GM21367 (cell line): ENCODE measurements around the gene ADGRB3.

Experiments used
- ATAC-seq: cut with Tn5 transposase; IDR thresholded peaks from one replicate; pipeline ENCODE4 v1.9.1; 2021; ENCODE audit not compliant: unreplicated experiment

Gene ADGRB3

DNA sequence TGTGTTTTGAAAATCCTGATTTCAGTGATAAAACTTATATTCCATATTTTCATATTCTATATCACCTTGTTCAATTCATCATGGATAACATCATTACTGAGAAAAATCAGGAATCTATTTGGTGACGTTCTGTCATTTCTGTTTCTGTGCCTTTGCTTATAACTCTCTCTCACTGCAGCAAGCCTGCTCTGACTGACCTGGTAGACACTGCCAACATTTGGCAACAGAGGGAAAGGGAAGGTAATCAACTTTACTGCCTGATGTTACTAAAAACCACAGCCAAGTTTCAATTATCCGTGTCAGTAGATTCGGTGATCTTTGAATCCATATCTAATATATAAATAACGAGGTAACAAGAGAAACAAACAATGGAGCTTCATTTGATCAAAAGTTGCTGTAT, 659.8 kb downstream of the ADGRB3 start:
- no peak for ATAC-seq

DNA sequence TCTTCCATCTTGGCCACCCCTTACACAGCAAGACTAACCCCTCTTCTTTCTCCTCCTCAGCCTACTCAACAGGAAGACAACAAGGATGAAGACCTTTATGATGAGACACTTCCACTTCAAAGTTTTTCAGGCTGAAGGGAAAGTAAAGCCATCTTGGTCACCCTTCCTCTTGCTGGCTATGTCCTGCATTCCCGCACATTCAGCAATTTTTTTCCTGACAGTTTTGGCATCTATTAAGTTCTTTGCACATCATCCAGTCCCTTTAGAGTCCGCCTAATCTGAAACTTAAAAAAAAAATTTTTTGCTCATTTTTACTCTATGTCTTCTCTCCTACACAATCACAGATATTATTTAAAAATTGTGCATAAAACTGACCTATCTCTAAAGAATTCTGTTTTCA, 668.3 kb downstream of the ADGRB3 start:
- ATAC-seq: no peak

DNA sequence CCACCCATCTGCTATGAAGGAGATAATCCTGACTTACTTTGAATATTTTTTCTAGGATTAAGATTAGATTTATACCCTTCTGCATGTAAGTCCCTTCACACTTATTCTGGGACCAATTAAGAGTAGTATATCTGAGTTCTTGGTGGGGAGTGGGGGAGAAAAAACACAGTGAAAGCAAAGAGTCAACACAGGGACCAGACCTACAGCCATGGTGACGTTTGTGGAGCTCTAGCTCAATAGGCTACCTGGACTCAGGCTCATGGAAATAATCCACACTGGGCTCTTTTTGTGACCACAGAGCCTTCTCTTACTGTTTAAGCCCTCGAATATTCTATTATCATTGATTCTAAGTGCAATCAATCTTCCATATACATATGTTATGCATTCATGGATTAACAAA, 670.4 kb downstream of the ADGRB3 start:
- ATAC-seq: no peak

DNA sequence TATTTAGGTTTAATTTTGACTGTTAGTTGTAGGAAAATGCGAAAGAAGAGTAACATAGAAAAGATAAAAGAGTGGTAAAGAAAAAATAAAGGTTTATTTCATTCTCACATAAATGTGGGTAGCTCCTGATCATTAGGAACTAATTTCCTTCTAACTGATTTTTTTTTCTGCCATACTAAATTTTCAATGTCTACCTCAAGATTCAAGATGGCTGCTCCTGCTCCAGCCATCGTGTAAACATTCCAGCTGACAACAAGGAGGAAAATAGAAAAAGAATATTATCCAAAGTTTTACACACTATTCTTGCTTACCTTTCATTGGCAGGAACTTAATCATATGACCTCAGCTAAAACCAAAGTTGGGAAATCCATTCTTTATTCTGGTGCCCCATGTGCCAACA, 673.5 kb downstream of the ADGRB3 start:
- no peak for ATAC-seq

DNA sequence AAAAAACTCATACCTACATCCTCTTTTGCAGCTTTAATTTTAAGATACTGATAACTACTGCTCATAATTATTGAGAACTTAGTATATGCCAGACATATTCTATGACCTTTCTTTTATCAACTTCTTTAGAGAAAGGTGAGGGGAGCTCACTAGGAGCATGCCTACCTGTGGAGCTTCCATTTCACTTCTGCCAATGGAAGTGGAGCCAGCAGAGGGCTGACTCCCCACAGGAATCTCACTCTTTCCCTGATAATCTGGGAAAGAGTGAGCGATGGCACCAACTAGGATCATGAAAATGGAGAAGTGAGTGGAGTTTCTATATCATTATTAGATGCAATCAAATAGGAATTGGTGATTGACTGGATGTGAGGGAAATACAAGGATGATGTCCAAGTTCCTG, 676.8 kb downstream of the ADGRB3 start:
- ATAC-seq: no peak

DNA sequence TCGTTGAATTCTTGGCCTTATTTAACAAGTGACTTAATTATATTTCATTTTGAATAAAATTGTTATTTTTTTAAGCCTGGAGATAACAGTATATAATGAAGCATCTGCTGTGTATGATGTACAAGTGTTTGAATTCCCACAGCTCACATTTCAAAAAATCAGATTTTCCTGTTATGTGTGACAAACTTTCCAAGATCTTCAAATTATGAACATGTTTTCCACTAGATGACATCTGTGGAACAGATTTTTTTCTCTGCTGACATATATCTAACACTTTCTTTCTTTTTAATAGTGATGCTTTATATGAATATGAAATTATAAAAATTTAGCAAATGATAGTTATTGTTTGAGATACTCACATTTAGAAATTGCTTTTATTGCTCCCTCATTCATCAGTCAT, 678.9 kb downstream of the ADGRB3 start:
- no peak for ATAC-seq

DNA sequence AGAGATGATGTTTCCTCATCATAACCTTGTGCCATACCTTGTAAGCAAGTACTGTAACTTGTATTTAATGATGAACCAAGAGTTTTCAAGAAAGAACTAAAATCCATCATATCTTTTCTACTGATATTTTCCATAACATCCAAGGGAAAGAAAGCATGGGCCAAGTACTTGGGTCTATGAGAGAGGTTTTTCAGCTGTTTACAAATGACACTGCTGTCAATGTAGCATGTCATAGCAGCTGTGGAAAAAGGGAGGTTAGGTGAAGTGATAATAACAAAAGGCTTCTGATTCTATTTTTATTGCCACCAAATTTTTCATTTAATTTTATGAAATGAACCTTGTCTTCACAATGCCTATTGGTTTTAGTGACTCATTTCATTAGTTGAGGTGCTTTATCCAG, 679.4 kb downstream of the ADGRB3 start:
- no peak for ATAC-seq

DNA sequence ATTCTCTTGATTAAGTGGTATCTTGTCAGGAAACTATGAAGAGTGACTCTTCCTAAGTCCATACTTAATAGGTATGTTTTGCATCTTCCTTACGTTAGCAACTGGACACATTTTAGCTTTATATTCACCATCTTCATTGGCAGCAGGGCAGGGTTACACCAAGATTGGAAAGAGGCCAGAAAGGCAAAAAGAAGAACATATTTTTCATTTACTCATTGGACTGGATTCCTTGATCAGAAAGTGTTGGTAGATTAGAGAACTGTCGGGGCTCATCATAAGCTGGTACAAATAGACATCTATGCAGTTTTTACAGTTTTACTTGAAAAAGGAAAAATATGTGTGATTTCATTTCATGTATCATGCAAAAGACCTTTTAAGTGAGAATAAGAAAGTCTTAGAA, 696.8 kb downstream of the ADGRB3 start:
- ATAC-seq: no peak

DNA sequence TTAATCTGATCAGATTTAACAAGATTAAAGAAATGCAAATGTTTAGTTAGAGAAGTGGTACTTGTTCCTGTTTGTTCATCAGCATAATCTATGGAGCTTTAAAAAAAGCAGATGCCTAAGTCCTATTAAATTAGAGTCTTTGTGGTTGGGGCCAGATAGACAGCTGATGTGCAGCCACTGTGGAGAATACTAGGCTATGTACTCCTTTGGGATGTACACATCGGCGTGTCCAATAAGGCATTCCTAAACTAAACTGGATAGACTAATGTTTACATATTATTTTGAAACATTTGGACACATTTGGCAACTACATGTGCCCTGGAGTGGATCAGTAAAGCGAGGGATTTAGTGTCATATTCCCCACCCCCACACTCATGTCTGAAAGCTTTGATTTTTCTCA, 702.2 kb downstream of the ADGRB3 start:
- ATAC-seq: no peak

DNA sequence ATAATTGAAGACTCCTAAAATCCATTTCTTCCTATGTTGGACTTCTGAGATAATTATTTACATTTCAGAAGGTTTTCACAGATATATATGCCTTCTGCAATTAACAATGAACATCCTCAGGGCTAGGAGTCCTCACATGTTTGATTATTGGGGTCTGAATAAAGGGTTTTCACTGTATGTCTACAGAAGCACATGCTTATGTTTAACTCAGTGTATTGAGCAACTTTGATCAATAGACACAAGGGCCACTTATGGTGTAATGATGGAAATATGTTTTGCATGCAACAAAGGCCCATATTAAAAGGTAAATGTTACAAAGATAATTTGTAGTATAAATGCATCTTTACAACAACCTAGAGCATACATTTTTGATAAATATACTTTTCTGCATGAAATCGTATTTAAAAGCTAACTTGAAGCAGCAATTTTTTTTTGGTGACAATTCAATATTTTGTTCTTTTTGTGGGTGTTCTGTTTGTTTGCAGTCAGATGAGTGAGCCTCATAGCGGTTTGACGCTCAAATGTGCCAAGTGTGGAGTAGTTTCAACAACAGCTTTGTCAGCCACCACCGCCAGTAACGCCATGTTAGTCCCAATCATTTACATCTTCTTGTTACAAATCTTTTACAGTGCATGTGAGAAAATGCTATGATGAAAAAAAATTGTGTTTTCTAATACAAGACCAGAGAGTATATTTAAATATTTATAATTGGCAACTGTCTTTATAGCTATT, 703.5 kb downstream of the ADGRB3 start:
- no peak for ATAC-seq

DNA sequence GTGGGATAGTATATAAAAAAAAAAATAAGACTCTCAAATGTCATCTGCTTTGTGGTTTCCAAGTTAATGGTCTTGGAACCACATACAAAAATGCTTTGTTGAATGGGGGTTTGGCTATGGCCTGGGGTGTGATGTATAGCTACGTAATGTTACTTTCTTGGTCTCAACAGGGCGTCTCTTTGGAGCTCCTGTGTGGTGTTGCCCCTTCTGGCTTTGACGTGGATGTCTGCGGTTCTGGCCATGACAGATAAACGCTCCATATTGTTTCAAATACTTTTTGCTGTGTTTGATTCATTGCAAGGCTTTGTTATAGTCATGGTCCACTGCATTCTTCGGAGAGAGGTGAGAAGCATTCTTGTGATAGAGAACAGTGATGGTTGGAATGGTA, 704.1 kb downstream of the ADGRB3 start:
- no peak for ATAC-seq

DNA sequence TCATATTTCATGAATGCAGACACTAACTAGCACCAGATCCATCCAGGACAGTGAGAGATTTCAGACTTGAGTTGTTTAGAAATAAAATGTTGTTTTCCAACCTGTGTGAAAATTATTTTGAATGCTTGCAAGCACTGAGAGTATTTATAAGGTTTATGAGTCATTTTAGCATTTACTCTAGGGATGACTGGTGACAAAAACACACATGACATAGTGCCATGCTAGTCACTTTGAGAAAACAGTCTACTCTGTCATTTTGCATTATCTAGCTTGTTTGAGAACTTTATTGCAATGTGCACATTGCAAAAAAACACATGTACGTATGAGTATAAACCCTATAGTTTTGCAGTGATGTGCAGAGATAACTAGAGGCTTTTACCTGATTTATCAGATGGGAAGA, 705.1 kb downstream of the ADGRB3 start:
- ATAC-seq: no peak

DNA sequence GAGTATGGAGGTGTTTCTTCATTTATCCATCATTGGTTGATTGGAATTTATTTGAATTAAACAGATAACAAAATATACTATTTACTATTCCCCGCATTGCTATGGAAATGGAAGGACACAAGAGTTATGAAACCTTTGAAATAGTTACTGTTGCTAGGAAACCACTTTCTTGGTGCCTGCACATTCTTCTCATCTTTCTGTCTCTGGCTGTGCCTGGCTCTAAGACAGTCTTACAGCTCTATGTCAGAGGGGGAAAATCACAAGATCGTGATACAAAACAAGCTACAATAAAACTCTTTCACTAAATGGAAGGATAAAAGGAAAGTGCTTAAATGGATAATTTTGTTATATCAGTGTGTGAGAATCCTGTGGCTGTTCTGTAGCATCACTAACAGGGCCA, 708.8 kb downstream of the ADGRB3 start:
- ATAC-seq: no peak

DNA sequence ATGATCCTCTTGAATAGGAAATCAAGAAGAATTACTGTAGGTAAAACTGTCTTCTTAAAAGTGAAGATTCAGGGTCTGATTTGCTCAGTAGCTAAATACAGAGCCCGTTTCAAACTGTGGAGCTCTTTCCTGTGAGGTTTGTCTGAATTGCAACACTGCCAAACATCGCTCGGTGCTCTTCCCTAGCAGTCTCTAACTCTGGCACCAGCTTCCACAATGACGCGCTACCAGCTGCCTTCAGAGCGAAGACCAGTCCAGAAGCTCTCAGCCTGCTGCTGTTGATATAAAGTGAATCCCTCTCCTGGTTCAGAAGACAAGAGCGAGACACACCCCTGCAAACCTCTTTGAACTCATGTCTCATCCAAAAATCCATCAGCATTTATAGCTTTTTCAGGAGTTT, 714.7 kb downstream of the ADGRB3 start:
- no peak for ATAC-seq

DNA sequence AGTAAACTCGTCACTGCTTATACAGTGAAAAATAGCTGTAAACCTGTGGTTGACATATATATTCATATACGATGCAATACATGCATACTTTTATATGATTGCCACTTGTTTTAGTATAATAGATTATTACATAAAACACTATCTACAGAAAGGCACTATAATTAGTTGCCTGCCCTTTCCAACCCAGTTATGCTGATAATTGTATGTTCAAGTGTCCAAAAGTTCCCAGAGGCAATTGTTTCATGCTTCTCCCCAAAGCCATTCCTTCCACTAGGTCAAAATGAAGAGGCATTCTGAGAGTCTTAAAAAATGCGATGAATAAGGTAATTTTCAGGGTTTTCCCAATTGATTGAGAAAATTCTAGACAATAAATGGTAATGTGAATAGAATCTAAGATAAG, 727.1 kb downstream of the ADGRB3 start:
- ATAC-seq: no peak

DNA sequence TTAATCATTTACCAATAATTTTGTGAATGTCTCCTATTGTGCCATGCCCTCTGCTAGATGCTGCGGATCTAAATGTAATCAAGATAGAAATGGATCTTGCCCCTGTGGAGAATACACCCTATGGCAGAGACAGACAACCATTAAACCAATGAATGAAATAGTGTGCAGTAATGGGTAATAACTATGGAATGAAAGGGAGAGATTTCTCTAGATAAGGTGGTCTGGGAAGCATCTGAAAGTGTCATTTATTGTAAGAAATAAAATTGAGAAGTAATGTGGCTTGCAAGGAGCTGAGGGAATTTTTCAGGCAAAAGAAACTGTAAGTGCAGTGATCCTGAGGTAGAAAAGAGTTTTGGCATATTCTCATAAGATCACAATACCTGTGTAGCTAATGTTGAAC, 731.7 kb downstream of the ADGRB3 start:
- no peak for ATAC-seq

DNA sequence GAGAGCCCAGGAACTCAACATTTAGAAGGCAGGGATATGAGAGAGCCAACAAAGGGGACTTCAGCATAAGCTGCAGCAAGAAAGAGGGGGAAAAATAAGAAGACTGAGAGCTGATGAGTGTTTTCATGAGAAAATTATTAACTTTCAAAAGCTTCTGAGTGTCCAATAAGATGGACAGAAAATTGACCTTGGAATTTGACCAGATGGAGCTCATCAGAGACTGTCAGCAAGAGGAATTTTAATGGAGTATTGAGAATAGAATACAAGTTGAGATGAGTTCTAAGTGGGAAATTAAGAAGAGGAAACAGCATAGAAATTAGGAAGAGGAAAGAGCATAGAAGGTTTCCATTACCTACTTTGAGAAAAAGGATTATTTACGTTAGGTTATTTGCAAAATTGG, 733.5 kb downstream of the ADGRB3 start:
- ATAC-seq: no peak

DNA sequence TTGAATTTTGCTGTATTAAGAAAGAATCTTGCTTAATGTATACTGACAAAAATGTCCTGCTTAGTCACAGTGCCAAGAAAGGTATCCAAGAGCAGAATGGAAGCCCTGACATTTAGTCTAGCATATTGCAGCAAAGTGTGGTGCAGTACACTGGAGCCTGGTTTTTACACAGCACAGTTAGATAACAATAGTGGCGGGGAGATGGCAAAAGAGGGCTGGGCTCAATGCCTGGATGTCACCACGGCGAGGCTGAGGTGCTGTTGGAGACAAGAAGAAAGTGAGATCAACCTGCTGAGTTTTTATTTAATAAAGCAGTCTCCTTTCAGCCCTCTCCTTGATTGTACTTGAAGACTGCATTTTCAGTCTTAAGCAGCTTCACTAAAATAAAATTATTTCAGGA, 735.7 kb downstream of the ADGRB3 start:
- ATAC-seq: no peak

DNA sequence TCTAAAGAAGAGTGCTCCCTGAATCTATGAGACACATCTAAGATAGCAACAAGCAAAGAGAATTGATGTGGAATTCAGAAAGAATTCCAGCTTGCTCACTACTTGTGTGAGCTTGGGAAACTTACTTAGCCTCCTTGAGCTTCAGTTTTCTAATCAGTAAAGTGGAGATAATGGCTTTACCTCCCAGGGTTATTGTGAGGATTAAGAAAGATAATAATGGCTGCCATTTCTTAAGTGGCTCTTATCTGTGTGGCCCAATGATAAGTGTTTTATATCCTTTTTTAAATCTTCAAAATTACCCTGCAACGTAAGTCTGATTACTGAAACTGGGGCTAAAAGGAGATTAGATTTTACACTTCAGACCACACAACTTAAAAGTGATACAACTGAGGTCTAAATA, 743.2 kb downstream of the ADGRB3 start:
- no peak for ATAC-seq

DNA sequence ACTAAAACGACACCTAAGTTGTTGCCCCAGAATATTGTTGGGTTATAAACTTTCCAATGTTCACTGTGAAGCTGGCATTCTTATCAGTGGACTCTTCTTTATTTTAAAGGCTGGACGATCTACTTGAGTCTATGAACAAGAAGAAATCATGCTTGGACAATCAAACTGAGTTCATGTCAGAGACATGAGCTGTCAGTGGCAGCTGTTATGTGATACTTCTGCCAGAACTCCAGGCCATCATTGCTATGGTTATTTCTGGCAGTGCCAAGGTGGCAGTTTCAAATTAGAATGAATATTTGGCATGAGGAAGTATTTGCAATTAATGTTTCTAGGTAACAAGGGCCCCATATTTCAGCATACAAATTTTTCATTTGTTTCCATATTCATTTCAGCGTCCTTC, 744.4 kb downstream of the ADGRB3 start:
- ATAC-seq: no peak

DNA sequence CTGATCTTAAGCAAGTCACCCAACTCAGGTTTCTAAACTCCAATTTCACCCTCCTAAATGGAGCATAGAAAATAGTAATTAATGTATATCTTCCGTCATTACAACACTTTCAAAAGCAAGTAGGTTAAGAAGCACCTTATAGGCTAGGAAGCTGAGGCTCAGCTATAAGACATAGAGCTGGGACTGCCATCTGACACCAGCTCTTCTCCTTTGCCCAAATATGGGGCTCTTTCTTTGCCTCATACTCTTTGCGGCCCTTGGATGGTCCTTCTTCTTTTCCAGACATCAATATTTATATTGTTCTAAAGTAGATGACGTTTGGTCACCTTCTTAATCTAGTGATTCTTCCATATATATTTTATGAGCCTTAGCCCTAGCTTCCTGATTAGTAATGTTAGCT, 748.5 kb downstream of the ADGRB3 start:
- no peak for ATAC-seq

DNA sequence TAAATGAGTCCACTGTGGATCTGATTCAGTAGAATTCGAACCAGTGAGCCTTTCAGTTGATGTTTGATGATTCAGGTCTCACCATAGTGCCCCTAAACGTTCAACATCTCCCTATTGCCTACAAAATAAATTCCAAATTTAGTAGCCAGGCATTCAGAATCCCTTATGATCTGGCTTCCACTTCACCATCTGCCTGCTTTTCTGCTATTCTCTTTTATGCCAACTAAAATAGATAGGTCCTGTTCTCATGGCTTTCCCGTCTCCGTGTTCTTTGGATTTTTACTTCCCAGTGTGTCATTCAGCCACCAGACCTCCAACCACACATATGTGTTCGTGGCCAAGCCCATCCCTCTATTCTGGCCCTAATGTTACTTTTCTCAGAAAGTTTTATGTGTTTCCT, 751.3 kb downstream of the ADGRB3 start:
- ATAC-seq: no peak

DNA sequence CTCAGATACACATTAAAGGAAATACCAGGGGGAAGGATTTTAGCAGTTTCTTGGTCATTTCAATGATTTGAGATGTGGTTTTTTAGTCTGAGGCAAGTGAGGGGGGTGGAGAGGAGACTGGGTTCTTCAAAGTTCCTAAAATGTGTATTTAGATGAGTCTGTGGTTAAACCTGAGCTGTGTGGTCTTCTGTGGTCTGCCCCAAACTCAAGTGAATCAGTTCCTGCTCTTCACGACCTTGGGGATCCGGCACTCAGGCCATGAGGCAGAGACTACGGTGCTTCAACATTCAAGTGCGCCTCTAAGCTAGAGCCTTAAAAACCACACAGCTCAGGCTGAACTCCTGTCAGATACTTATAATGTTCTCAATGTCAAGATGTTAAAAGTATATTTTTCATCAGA, 755.0 kb downstream of the ADGRB3 start:
- no peak for ATAC-seq

DNA sequence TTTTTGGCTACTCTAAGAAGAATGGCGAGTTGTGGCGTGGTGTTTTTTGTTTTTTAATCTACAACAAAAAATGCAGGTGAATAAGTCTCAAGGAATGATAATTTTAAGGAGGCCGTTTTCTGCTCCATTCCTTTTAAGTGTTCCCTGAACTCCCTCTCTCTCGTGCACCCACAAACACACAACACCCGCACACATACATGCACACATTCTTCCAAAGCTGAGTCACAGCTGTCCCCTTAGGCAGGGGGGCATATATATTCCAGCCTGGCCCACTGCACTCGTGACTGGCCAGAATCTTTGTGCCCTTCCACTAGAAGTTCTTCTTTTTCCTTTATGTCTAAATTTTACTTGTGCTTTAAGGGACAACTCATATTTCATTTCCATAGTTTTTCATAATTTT, 756.0 kb downstream of the ADGRB3 start:
- ATAC-seq: no peak
